CD4-positive, alpha-beta memory T cell (primary cell): ENCODE measurements around the gene DYDC1. TPM values are rescaled to one million over a fixed set of nuclear protein-coding genes. Genes with fewer than 3 reads are reported as not detected.
A peak's percentile ranks its signal among the peaks of the same experiment; 100 is the strongest.
"Not testable (repeated sequence)": the region's sequence is repeated elsewhere in the genome, so short reads cannot be mapped to it uniquely, and the experiment has no call there.

ENCODE experiments used
- CTCF ChIA-PET: fragments of 350-600 bp; sonication (Branson Sonifier 250); formaldehyde crosslinking; loops from one replicate; lab custom pipeline; 2021; ENCODE audit warnings: inconsistent platforms; ENCODE audit not compliant: partially characterized antibody; lab: Charles Lee
- POLR2A ChIA-PET: fragments of 350-600 bp; sonication (Branson Sonifier 250); formaldehyde crosslinking; loops from one replicate; lab custom pipeline; 2021; ENCODE audit not compliant: partially characterized antibody; lab: Charles Lee
- DNase-seq, 5 donors: peaks; one replicate each; pipeline versions ENCODE4 v3.0.0 to v3.0.0-alpha.2; 2020 to 2022; ENCODE audit warnings: mixed read lengths in 1 of 5
- H3K27ac ChIP-seq: one replicate; pipeline ENCODE4 v1.7.0; 2013; ENCODE audit warnings: low read depth, low read length
- H3K27me3 ChIP-seq: 2 replicates; pipeline ENCODE4 v1.7.0; 2013; ENCODE audit warnings: mild to moderate bottlenecking, low read length, moderate library complexity; ENCODE audit not compliant: insufficient read depth
- H3K36me3 ChIP-seq: 2 replicates; pipeline ENCODE4 v1.7.0; 2013; ENCODE audit warnings: mild to moderate bottlenecking, low read length, moderate library complexity; ENCODE audit not compliant: insufficient read depth
- H3K4me1 ChIP-seq: 2 replicates; pipeline ENCODE4 v1.7.0; 2013; ENCODE audit warnings: mild to moderate bottlenecking, low read length, moderate library complexity; ENCODE audit not compliant: insufficient read depth
- H3K4me3 ChIP-seq, 2 donors: one replicate each; pipeline ENCODE4 v1.7.0; 2013; ENCODE audit warnings: low read length in 2 of 2, mild to moderate bottlenecking in 1 of 2
- H3K9me3 ChIP-seq, 2 donors: one replicate each; pipeline ENCODE4 v1.7.0; 2013; ENCODE audit warnings: low read length in 2 of 2, control low read depth in 1 of 2; ENCODE audit not compliant: control insufficient read depth in 1 of 2
- H3K27ac Mint-ChIP-seq, 7 donors: one replicate each; pipeline ENCODE4 v1.8.0; 2020 to 2021; ENCODE audit warnings: mixed read lengths in 7 of 7, mild to moderate bottlenecking in 6 of 7, inconsistent platforms in 3 of 7, moderate library complexity in 3 of 7
- H3K27me3 Mint-ChIP-seq, 2 donors: one replicate each; pipeline ENCODE4 v1.8.0; 2020 to 2021; ENCODE audit warnings: mixed read lengths in 2 of 2
- H3K36me3 Mint-ChIP-seq, 2 donors: one replicate each; pipeline ENCODE4 v1.8.0; 2020 to 2021; ENCODE audit warnings: mixed read lengths in 2 of 2, inconsistent platforms in 1 of 2, mild to moderate bottlenecking in 1 of 2
- H3K4me1 Mint-ChIP-seq, 4 donors: one replicate each; pipeline ENCODE4 v1.8.0; 2020 to 2021; ENCODE audit warnings: mixed read lengths in 4 of 4, mild to moderate bottlenecking in 1 of 4
- H3K4me3 Mint-ChIP-seq, 8 donors: one replicate each; pipeline ENCODE4 v1.8.0; 2020 to 2021; ENCODE audit warnings: mixed read lengths in 8 of 8, mild to moderate bottlenecking in 7 of 8, moderate library complexity in 6 of 8, inconsistent platforms in 3 of 8
- H3K9me3 Mint-ChIP-seq, 8 donors: one replicate each; pipeline ENCODE4 v1.8.0; 2020 to 2021; ENCODE audit warnings: mixed read lengths in 8 of 8, mild to moderate bottlenecking in 5 of 8, inconsistent platforms in 3 of 8, moderate library complexity in 1 of 8
- intact Hi-C: fragments of 100-400 bp; cut with micrococcal nuclease; formaldehyde crosslinking; loops from one replicate; pipeline ENCODE4 v1.15.1; 2023
- polyA plus RNA-seq, 2 donors: library from polyadenylated mRNA; unstranded; fragments of 300-500 nt; fragmentation: Illumina TruSeq; gene quantifications; one replicate each; pipeline ENCODE4 v1.2.3, GENCODE V29; 2021
- total RNA-seq, 2 experiments: library from RNA; stranded (reverse); gene quantifications; one replicate each; pipeline ENCODE4 v1.2.3, GENCODE V29; 2021

DYDC1 gene
- total and polyA plus RNA-seq, 4 experiments from 2014 or later: not detected

GRCh38 chr10:80305989-80306388, 50.6 kb downstream of the DYDC1 start:
- CTCF ChIA-PET, H3K4me3 ChIP-seq, H3K36me3 Mint-ChIP-seq, H3K27me3 ChIP-seq, H3K4me1 Mint-ChIP-seq, DNase-seq, POLR2A ChIA-PET, H3K27ac Mint-ChIP-seq, H3K9me3 ChIP-seq, H3K4me1 ChIP-seq, H3K27ac ChIP-seq, H3K4me3 Mint-ChIP-seq, H3K36me3 ChIP-seq, intact Hi-C loops: not testable (repeated sequence)
- Mint-ChIP-seq H3K27me3 (peaks cover 7 to 13% of the 10 kb centered on the region in 2 donors), H3K9me3 (peaks cover 0 to 53% (median 27%) of the 10 kb centered on the region in 8 donors)

GRCh38 chr10:80296942-80297341, 59.6 kb downstream of the DYDC1 start:
- Mint-ChIP-seq H3K27me3 (peaks cover 9 to 15% of the 10 kb centered on the region in 2 donors), H3K4me3 (peak overlapping the region in 1 of 8 donors; percentile 18), H3K36me3 (peaks cover 0 to 3% of the 10 kb centered on the region in 2 donors), H3K9me3 (peaks cover 3 to 51% (median 37%) of the 10 kb centered on the region in 8 donors), H3K27ac (no peak overlapping the region), H3K4me1 (no peaks in the 10 kb centered on the region)
- no peak for DNase-seq
- ChIA-PET POLR2A (no interaction called here), CTCF (no interaction called here)
- H3K9me3 ChIP-seq: no peaks in the 10 kb centered on the region
- H3K4me3 ChIP-seq: no peak overlapping the region
- intact Hi-C loops: no loop called here
- no peaks in the 10 kb centered on the region for H3K4me1 ChIP-seq
- no peaks in the 10 kb centered on the region for H3K36me3 ChIP-seq
- H3K27ac ChIP-seq: no peak overlapping the region
- no peaks in the 10 kb centered on the region for H3K27me3 ChIP-seq

- Mint-ChIP-seq H3K9me3 (peaks cover 3 to 23% (median 11%) of the 10 kb centered on the region in 8 donors), H3K4me1 (peaks cover 0 to 2% (median 0%) of the 10 kb centered on the region in 4 donors), H3K36me3 (peaks cover 0 to 3% of the 10 kb centered on the region in 2 donors), H3K4me3 (no peak overlapping the region), H3K27ac (no peak overlapping the region), H3K27me3 (peaks cover 11 to 26% of the 10 kb centered on the region in 2 donors)
- no peak for DNase-seq
- no peaks in the 10 kb centered on the region for H3K4me1 ChIP-seq
- H3K4me3 ChIP-seq: no peak overlapping the region
- H3K36me3 ChIP-seq: no peaks in the 10 kb centered on the region
- intact Hi-C loops: no loop called here
- H3K27ac ChIP-seq: no peak overlapping the region
- no peaks in the 10 kb centered on the region for H3K27me3 ChIP-seq
- CTCF ChIA-PET: no interaction called here
- no peaks in the 10 kb centered on the region for H3K9me3 ChIP-seq
- POLR2A ChIA-PET: no interaction called here
Measured at GRCh38 chr10:80292607-80293239, 63.8 kb downstream of the DYDC1 start.

GRCh38 chr10:80290474-80291220, 65.9 kb downstream of the DYDC1 start:
- Mint-ChIP-seq H3K27ac (no peak overlapping the region), H3K27me3 (peaks cover 11 to 28% of the 10 kb centered on the region in 2 donors), H3K36me3 (no peaks in the 10 kb centered on the region), H3K4me1 (peaks cover 0 to 2% (median 0%) of the 10 kb centered on the region in 4 donors), H3K4me3 (no peak overlapping the region), H3K9me3 (peaks cover 0 to 8% (median 2%) of the 10 kb centered on the region in 8 donors)
- H3K4me3 ChIP-seq: no peak overlapping the region
- H3K36me3 ChIP-seq: no peaks in the 10 kb centered on the region
- ChIA-PET CTCF (interaction anchor here (0.8 kb wide), 1 partner anchor 31 kb away, joined by 3 read pairs; no protein-coding TSS in a partner anchor), POLR2A (no interaction called here)
- H3K27ac ChIP-seq: no peak overlapping the region
- no peaks in the 10 kb centered on the region for H3K27me3 ChIP-seq
- intact Hi-C loops: no loop called here
- no peaks in the 10 kb centered on the region for H3K9me3 ChIP-seq
- no peaks in the 10 kb centered on the region for H3K4me1 ChIP-seq
- no peak for DNase-seq

- Histone ChIP-seq H3K4me3 (no peak within 1 kb of the TSS), H3K4me1 (no peaks in the 10 kb centered on the region), H3K27ac (no peak within 1 kb of the TSS), H3K9me3 (no peaks in the 10 kb centered on the region), H3K27me3 (no peaks in the 10 kb centered on the region), H3K36me3 (no peaks in the 10 kb centered on the region)
- Mint-ChIP-seq H3K4me3 (no peak within 1 kb of the TSS), H3K9me3 (peaks cover 0 to 3% (median 0%) of the 10 kb centered on the region in 8 donors), H3K27me3 (peaks cover 13 to 24% of the 10 kb centered on the region in 2 donors), H3K27ac (no peak within 1 kb of the TSS), H3K4me1 (peaks cover 0 to 2% (median 0%) of the 10 kb centered on the region in 4 donors), H3K36me3 (no peaks in the 10 kb centered on the region)
- DNase-seq: no peak
- ChIA-PET CTCF (interaction anchor here (0.8 kb wide), 1 partner anchor 30 kb away, joined by 3 read pairs; no protein-coding TSS in a partner anchor), POLR2A (no interaction called here)
- intact Hi-C loops: no loop called here
Measured at GRCh38 chr10:80289451-80290287, 66.9 kb downstream of the DYDC1 start, which contains the start of gene MAT1A. MAT1A (minus strand) TSS chr10:80289658; CDS start chr10:80289423, 235 bp downstream.

- Mint-ChIP-seq H3K27me3 (peaks cover 13 to 24% of the 10 kb centered on the region in 2 donors), H3K36me3 (no peaks in the 10 kb centered on the region), H3K27ac (no peak overlapping the region), H3K4me3 (no peak overlapping the region), H3K4me1 (peaks cover 0 to 2% (median 0%) of the 10 kb centered on the region in 4 donors), H3K9me3 (peaks cover 0 to 3% (median 0%) of the 10 kb centered on the region in 8 donors)
- Histone ChIP-seq H3K4me1 (no peaks in the 10 kb centered on the region), H3K36me3 (no peaks in the 10 kb centered on the region), H3K9me3 (no peaks in the 10 kb centered on the region), H3K27me3 (no peaks in the 10 kb centered on the region), H3K4me3 (no peak overlapping the region), H3K27ac (no peak overlapping the region)
- intact Hi-C loops: no loop called here
- ChIA-PET POLR2A (no interaction called here), CTCF (no interaction called here)
- DNase-seq: no peak
Measured at GRCh38 chr10:80288849-80289248, 67.7 kb downstream of the DYDC1 start.
